ENCODE results near the gene LRRC51. TPM values are rescaled to one million over a fixed set of nuclear protein-coding genes. Genes with fewer than 3 reads are reported as not detected.

LRRC51 gene
- 10 to 100 TPM in 1 of 4 donors, 1 to 10 TPM in 3; 9.1 to 10.0 (median 9.2) TPM for total RNA-seq

- peak within 1 kb of the TSS; percentile 69 to 80 (median 78) for H3K4me3 ChIP-seq
- peak; percentile 100 for DNase-seq (ENCODE audit: extremely low spot score)
- peaks cover 19 to 40% (median 30%) of the 10 kb centered on the region in 4 donors for H3K4me1 ChIP-seq
- H3K36me3 ChIP-seq, result no peaks in the 10 kb centered on the region
- TF ChIP-seq POLR2AphosphoS5 (IDR thresholded peaks at IDR 0.05), result peak; percentile 84 to 91
- no peak for TF ChIP-seq EP300 (IDR thresholded peaks at IDR 0.05)
- intact Hi-C loops (cut with DNase I), result loop anchor here (2.0 kb wide), 1 partner anchor 42 kb away; no protein-coding TSS in a partner anchor
- WGBS, result 2% methylated on average over 47 of the region's 60 CpGs
- no peaks in the 10 kb centered on the region for H3K27me3 ChIP-seq
- peak within 1 kb of the TSS; percentile 90 to 95 (median 93) for H3K27ac ChIP-seq (replicated peaks in 1 of 4)
- H3K9me3 ChIP-seq, result no peaks in the 10 kb centered on the region
Measured at GRCh38 chr11:72080326-72081183, at the start of gene LRRC51, which contains the start of gene NUMA1. TSS of gene LRRC51 (plus strand) at chr11:72080850. CDS start at chr11:72089084, 8,234 bp downstream. TSS of gene NUMA1 (minus strand) at chr11:72080542. CDS start at chr11:72035943, 44,599 bp downstream.

DNA sequence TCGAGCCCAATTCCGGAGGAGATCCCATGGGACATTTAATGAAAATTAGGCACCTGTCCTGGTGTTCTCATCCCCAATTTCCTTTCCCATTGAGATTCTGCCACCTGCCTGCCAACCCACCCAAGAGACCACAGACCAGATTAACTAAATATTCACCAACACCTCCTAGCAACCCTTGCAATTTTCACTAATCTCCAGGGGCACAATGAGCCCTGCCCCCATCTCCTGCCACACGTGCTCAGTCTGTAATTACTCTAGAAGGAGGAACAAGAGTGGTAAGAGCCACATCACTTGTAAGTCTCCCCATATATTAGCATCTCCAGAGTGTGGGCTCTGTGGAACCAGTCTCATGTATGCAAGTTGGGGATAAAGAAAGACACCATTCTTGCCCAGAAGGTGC is 44.0 kb upstream of the LRRC51 start:
- Histone ChIP-seq H3K4me1 (peaks cover 69 to 88% (median 82%) of the 10 kb centered on the region in 4 donors), H3K27ac (replicated peaks in 1 of 4) (peak overlapping the region; percentile 95 to 97 (median 96))
- intact Hi-C loops (cut with DNase I), result no loop called here

GRCh38 chr11:72037554-72038311 is 42.9 kb upstream of the LRRC51 start:
- intact Hi-C loops (cut with DNase I), result loop anchor here (2.0 kb wide), 1 partner anchor 43 kb away; the partner anchor contains the start of genes LRRC51 and NUMA1
- WGBS, result 20% methylated on average over 4 of the region's 4 CpGs
- H3K27ac ChIP-seq (replicated peaks in 1 of 4), result peak overlapping the region; percentile 95 to 97 (median 96)
- H3K9me3 ChIP-seq, result no peaks in the 10 kb centered on the region
- TF ChIP-seq EP300 (IDR thresholded peaks at IDR 0.05) (no peak), POLR2A (IDR thresholded peaks at IDR 0.05; ENCODE audit: low read depth) (no peak), POLR2AphosphoS5 (IDR thresholded peaks at IDR 0.05) (no peak)
- TF ChIP-seq, protein P1, sequence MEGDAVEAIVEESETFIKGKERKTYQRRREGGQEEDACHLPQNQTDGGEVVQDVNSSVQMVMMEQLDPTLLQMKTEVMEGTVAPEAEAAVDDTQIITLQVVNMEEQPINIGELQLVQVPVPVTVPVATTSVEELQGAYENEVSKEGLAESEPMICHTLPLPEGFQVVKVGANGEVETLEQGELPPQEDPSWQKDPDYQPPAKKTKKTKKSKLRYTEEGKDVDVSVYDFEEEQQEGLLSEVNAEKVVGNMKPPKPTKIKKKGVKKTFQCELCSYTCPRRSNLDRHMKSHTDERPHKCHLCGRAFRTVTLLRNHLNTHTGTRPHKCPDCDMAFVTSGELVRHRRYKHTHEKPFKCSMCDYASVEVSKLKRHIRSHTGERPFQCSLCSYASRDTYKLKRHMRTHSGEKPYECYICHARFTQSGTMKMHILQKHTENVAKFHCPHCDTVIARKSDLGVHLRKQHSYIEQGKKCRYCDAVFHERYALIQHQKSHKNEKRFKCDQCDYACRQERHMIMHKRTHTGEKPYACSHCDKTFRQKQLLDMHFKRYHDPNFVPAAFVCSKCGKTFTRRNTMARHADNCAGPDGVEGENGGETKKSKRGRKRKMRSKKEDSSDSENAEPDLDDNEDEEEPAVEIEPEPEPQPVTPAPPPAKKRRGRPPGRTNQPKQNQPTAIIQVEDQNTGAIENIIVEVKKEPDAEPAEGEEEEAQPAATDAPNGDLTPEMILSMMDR (IDR thresholded peaks at IDR 0.05), result no peak
- no peaks in the 10 kb centered on the region for H3K27me3 ChIP-seq
- H3K36me3 ChIP-seq, result peaks cover 22 to 31% (median 29%) of the 10 kb centered on the region in 4 donors
- no peak for DNase-seq (ENCODE audit: extremely low spot score)
- peak overlapping the region; percentile 62 to 78 (median 66) for H3K4me3 ChIP-seq
- peaks cover 70 to 88% (median 81%) of the 10 kb centered on the region in 4 donors for H3K4me1 ChIP-seq

More for the DNA sequence above, 44.0 kb upstream of the LRRC51 start:
- Histone ChIP-seq H3K36me3 (peaks cover 22 to 42% (median 35%) of the 10 kb centered on the region in 4 donors), H3K4me3 (no peak overlapping the region), H3K9me3 (no peaks in the 10 kb centered on the region), H3K27me3 (no peaks in the 10 kb centered on the region)
- TF ChIP-seq POLR2A (IDR thresholded peaks at IDR 0.05; ENCODE audit: low read depth) (no peak), EP300 (IDR thresholded peaks at IDR 0.05) (no peak)
- WGBS, result 49% methylated on average over 3 of the region's 3 CpGs
- DNase-seq (ENCODE audit: extremely low spot score), result no peak

DNA sequence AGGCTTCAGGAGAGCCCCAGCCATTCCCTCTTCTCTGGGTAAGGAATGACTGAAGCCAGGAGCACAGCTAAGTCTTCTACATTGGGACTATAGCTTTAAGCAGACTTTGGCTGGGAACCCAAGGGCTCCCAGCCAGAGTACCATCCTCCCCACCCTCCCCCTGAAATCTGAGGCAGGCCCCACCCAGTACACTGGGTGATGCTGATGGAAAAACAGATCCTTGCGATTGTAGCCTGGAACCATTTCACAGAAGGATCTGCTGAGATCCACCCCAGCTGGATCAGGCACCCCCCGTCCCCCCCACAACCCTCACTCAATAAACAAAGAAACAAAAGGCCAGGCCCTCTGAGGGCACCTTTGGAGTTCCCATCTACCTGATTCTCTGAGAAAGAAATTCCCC is 42.2 kb upstream of the LRRC51 start:
- intact Hi-C loops (cut with DNase I), result loop anchor here (2.0 kb wide), 1 partner anchor 42 kb away; the partner anchor contains the start of genes LRRC51 and NUMA1
- H3K36me3 ChIP-seq, result peaks cover 17 to 24% (median 22%) of the 10 kb centered on the region in 4 donors
- H3K9me3 ChIP-seq, result no peaks in the 10 kb centered on the region
- peaks cover 68 to 88% (median 81%) of the 10 kb centered on the region in 4 donors for H3K4me1 ChIP-seq
- no peaks in the 10 kb centered on the region for H3K27me3 ChIP-seq
- H3K27ac ChIP-seq (replicated peaks in 1 of 4), result peak overlapping the region; percentile 95 to 97 (median 96)
- H3K4me3 ChIP-seq, result peak overlapping the region; percentile 62 to 78 (median 66)
- WGBS, result 0% methylated on average over 2 of the region's 2 CpGs
- TF ChIP-seq EP300 (IDR thresholded peaks at IDR 0.05), result no peak
- TF ChIP-seq, protein P1 (IDR thresholded peaks at IDR 0.05), result peak in 1 of 3 experiments; percentile 11
- peak; percentile 89 to 95 for TF ChIP-seq POLR2AphosphoS5 (IDR thresholded peaks at IDR 0.05)
- peak; percentile 37 for TF ChIP-seq POLR2A (IDR thresholded peaks at IDR 0.05; ENCODE audit: low read depth)
- no peak for DNase-seq (ENCODE audit: extremely low spot score)

GRCh38 chr11:72039031-72039855 is 41.4 kb upstream of the LRRC51 start:
- Histone ChIP-seq H3K36me3 (peaks cover 11 to 17% (median 16%) of the 10 kb centered on the region in 4 donors), H3K4me3 (peak overlapping the region; percentile 62 to 78 (median 66)), H3K4me1 (peaks cover 62 to 88% (median 82%) of the 10 kb centered on the region in 4 donors), H3K27ac (replicated peaks in 1 of 4) (peak overlapping the region; percentile 95 to 97 (median 96)), H3K9me3 (no peaks in the 10 kb centered on the region), H3K27me3 (no peaks in the 10 kb centered on the region)
- WGBS, result 18% methylated on average over 4 of the region's 5 CpGs
- no peak for TF ChIP-seq EP300 (IDR thresholded peaks at IDR 0.05)
- no peak for TF ChIP-seq POLR2A (IDR thresholded peaks at IDR 0.05; ENCODE audit: low read depth)
- no peak for TF ChIP-seq POLR2AphosphoS5 (IDR thresholded peaks at IDR 0.05)
- TF ChIP-seq, protein P1 (IDR thresholded peaks at IDR 0.05), result no peak
- DNase-seq (ENCODE audit: extremely low spot score), result no peak
- intact Hi-C loops (cut with DNase I), result loop anchor here (2.0 kb wide), 1 partner anchor 42 kb away; the partner anchor contains the start of genes LRRC51 and NUMA1
